Measurements from ENCODE around the gene PSME1. TPM values are rescaled to one million over a fixed set of nuclear protein-coding genes. Genes with fewer than 3 reads are reported as not detected.
A peak's percentile ranks its signal among the peaks of the same experiment; 100 is the strongest.

The PSME1 gene
- total and polyA plus RNA-seq, 2 donors from 2014 or later = 244 to 333 TPM

- no peak for FAIRE-seq
- H3K9me3 ChIP-seq (ENCODE audit: control insufficient read depth in 2 of 3, insufficient read depth in 1 of 3, low read length in 3 of 3) = no peaks in the 10 kb centered on the region
- H3K27me3 ChIP-seq (ENCODE audit: control insufficient read depth, insufficient read depth, low read length) = no peaks in the 10 kb centered on the region
- no peak for TF ChIP-seq CTCF (IDR thresholded peaks at IDR 0.05; ENCODE audit: borderline replicate concordance, extremely low read depth, insufficient read depth)
- H3K4me1 ChIP-seq (ENCODE audit: control insufficient read depth in 2 of 3, insufficient read depth in 2 of 3, low read depth in 1 of 3, low read length in 3 of 3) = peaks cover 0 to 20% (median 10%) of the 10 kb centered on the region in 3 donors
- peak in 2 of 5 donors; percentile 17 to 24 for DNase-seq
- H3K36me3 ChIP-seq (ENCODE audit: control insufficient read depth in 2 of 3, insufficient read depth in 3 of 3, low read length in 3 of 3) = peaks cover 9 to 36% (median 25%) of the 10 kb centered on the region in 3 donors
- intact Hi-C loops (cut with DNase I) = no loop called here
- H3K9ac ChIP-seq (ENCODE audit: low read length in 3 of 3) = peak overlapping the region in 2 of 3 donors; percentile 2 to 65
- peak overlapping the region; percentile 8 to 93 (median 73) for H3K4me3 ChIP-seq (ENCODE audit: low read length in 3 of 3)
- no peak overlapping the region for H3K27ac ChIP-seq (ENCODE audit: low read depth in 2 of 2, low read length in 2 of 2)
Observed at GRCh38 chr14:24116128-24116814, 19.7 kb upstream of the PSME1 start.

GRCh38 chr14:24117179-24117578 lies 18.8 kb upstream of the PSME1 start:
- no peaks in the 10 kb centered on the region for H3K27me3 ChIP-seq (ENCODE audit: control insufficient read depth, insufficient read depth, low read length)
- peaks cover 0 to 20% (median 10%) of the 10 kb centered on the region in 3 donors for H3K4me1 ChIP-seq (ENCODE audit: control insufficient read depth in 2 of 3, insufficient read depth in 2 of 3, low read depth in 1 of 3, low read length in 3 of 3)
- no peak overlapping the region for H3K27ac ChIP-seq (ENCODE audit: low read depth in 2 of 2, low read length in 2 of 2)
- no peak for TF ChIP-seq CTCF (IDR thresholded peaks at IDR 0.05; ENCODE audit: borderline replicate concordance, extremely low read depth, insufficient read depth)
- DNase-seq (peak in 1 of 5 donors; percentile 61), FAIRE-seq (no peak)
- H3K36me3 ChIP-seq (ENCODE audit: control insufficient read depth in 2 of 3, insufficient read depth in 3 of 3, low read length in 3 of 3) = peaks cover 9 to 43% (median 31%) of the 10 kb centered on the region in 3 donors
- no peaks in the 10 kb centered on the region for H3K9me3 ChIP-seq (ENCODE audit: control insufficient read depth in 2 of 3, insufficient read depth in 1 of 3, low read length in 3 of 3)
- no peak overlapping the region for H3K4me3 ChIP-seq (ENCODE audit: low read length in 3 of 3)
- H3K9ac ChIP-seq (ENCODE audit: low read length in 3 of 3) = no peak overlapping the region
- intact Hi-C loops (cut with DNase I) = no loop called here

- H3K9ac ChIP-seq (ENCODE audit: low read length in 3 of 3) = no peak overlapping the region
- no peak for DNase-seq
- H3K36me3 ChIP-seq (ENCODE audit: control insufficient read depth in 2 of 3, insufficient read depth in 3 of 3, low read length in 3 of 3) = peaks cover 9 to 59% (median 44%) of the 10 kb centered on the region in 3 donors
- no peaks in the 10 kb centered on the region for H3K27me3 ChIP-seq (ENCODE audit: control insufficient read depth, insufficient read depth, low read length)
- intact Hi-C loops (cut with DNase I) = no loop called here
- no peak for FAIRE-seq
- peaks cover 0 to 18% (median 10%) of the 10 kb centered on the region in 3 donors for H3K4me1 ChIP-seq (ENCODE audit: control insufficient read depth in 2 of 3, insufficient read depth in 2 of 3, low read depth in 1 of 3, low read length in 3 of 3)
- H3K9me3 ChIP-seq (ENCODE audit: control insufficient read depth in 2 of 3, insufficient read depth in 1 of 3, low read length in 3 of 3) = no peaks in the 10 kb centered on the region
- no peak for TF ChIP-seq CTCF (IDR thresholded peaks at IDR 0.05; ENCODE audit: borderline replicate concordance, extremely low read depth, insufficient read depth)
- no peak overlapping the region for H3K4me3 ChIP-seq (ENCODE audit: low read length in 3 of 3)
- H3K27ac ChIP-seq (ENCODE audit: low read depth in 2 of 2, low read length in 2 of 2) = no peak overlapping the region
Observed at GRCh38 chr14:24119691-24120090, 16.3 kb upstream of the PSME1 start.

Measured in kidney (tissue), 14 donors.